Right renal cortex interstitium (tissue), 3 donors: ENCODE data around the gene SH3RF3. TPM values are rescaled to one million over a fixed set of nuclear protein-coding genes. Genes with fewer than 3 reads are reported as not detected.

ENCODE experiments used
- DNase-seq, 3 donors: peaks; one replicate each; pipeline ENCODE4 v3.0.0-alpha.2; 2013; ENCODE audit warnings: low read depth in 3 of 3, low spot score in 2 of 3
- polyA plus RNA-seq, 3 donors: library from polyadenylated mRNA; unstranded; fragments of 120-200 nt; gene quantifications; one replicate each; pipeline ENCODE4 v1.2.1, GENCODE V29; 2013; ENCODE audit not compliant: insufficient read length in 3 of 3

The SH3RF3 gene
- polyA plus RNA-seq, 3 donors, result 4.3 to 4.5 (median 4.3) TPM

GRCh38 chr2:109400102-109400501, 271.1 kb downstream of the SH3RF3 start:
- DNase-seq, result no peak

- no peak for DNase-seq
Observed at GRCh38 chr2:109401370-109401769, 272.4 kb downstream of the SH3RF3 start.

- DNase-seq, result no peak
Observed at GRCh38 chr2:109402180-109402579, 273.2 kb downstream of the SH3RF3 start.

- DNase-seq, result no peak
Observed at GRCh38 chr2:109402980-109403840, 274.2 kb downstream of the SH3RF3 start.

- no peak for DNase-seq
Observed at GRCh38 chr2:109403841-109404201, 274.8 kb downstream of the SH3RF3 start.

- no peak for DNase-seq
Observed at GRCh38 chr2:109404681-109405080, 275.7 kb downstream of the SH3RF3 start.

GRCh38 chr2:109405873-109406272, 276.9 kb downstream of the SH3RF3 start:
- no peak for DNase-seq

- no peak for DNase-seq
Observed at GRCh38 chr2:109406301-109406700, 277.3 kb downstream of the SH3RF3 start.

- DNase-seq, result no peak
Observed at GRCh38 chr2:109407276-109408042, 278.5 kb downstream of the SH3RF3 start.

- no peak for DNase-seq
Observed at GRCh38 chr2:109408043-109408335, 279.0 kb downstream of the SH3RF3 start.

GRCh38 chr2:109409321-109410038, 280.5 kb downstream of the SH3RF3 start:
- no peak for DNase-seq

GRCh38 chr2:109410039-109410815, 281.2 kb downstream of the SH3RF3 start:
- peak in 2 of 3 donors; percentile 53 to 75 for DNase-seq

GRCh38 chr2:109411640-109412325, 282.8 kb downstream of the SH3RF3 start:
- DNase-seq, result no peak

GRCh38 chr2:109415581-109416013, 286.6 kb downstream of the SH3RF3 start:
- no peak for DNase-seq

- no peak for DNase-seq
Observed at GRCh38 chr2:109417701-109418335, 288.8 kb downstream of the SH3RF3 start.

GRCh38 chr2:109418716-109419115, 289.7 kb downstream of the SH3RF3 start:
- DNase-seq, result no peak

GRCh38 chr2:109419171-109419756, 290.3 kb downstream of the SH3RF3 start:
- no peak for DNase-seq

GRCh38 chr2:109419960-109420370, 291.0 kb downstream of the SH3RF3 start:
- no peak for DNase-seq

GRCh38 chr2:109421101-109421500, 292.1 kb downstream of the SH3RF3 start:
- no peak for DNase-seq
